ENCODE data around the gene ZBTB1.

The ZBTB1 gene

DNA sequence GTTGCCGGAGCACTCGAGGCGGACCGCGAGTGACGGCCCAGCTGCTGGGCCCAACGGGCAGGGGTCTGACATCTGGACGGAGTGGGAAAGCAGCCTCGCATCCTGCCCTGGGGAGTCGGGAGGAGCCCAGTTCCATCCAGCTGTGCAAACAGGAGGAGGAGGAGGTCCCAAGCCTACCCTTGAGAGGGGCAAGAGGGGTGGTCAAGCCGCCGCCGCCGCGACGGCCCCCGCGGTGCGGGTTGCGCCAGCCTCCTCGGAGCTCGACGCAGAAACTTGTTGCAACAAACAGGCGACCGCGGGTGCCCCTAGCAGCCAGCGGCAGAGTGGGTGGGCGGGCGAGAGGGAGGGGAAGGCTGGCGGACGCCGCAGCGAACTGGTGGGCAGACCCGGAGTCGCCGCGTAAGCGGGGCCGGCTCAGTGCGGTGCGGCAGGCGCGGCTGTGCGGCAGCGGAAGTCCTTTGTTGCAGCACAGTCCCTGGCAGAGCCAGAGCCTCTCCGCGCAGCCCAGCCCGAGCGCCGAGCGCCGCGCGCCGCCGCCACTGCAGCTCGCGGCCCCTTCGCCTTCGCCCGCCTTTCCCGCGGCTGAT is at the start of gene ZBTB1:
Gene ZBTB1, plus strand, starts transcription at position 461 of the 587 bp plus-strand sequence. CDS start 16,735 bp downstream, outside the sequence.
- DNase-seq = peak; percentile 95

GRCh38 chr14:64459405-64460136 is 45.0 kb upstream of the ZBTB1 start:
- no peak for DNase-seq

GRCh38 chr14:64461221-64461620 is 43.3 kb upstream of the ZBTB1 start:
- no peak for DNase-seq

DNA sequence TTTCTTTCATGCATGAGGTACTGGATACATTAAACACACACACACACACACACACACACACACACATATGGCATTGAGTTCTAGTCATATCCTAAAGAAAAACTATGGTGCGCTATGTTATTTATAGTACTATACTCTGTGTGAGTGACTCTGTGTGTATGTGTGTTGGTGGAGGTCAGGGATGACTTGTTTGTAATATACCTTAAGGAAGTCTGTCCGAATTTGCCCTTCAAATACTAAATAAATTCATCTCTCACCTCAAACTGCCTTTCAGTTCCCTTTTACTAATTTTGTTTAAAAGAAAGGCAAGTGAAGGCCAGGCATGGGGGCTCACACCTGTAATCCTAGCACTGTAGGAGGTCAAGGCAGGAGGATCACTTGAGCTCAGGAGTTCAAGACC is 41.4 kb upstream of the ZBTB1 start:
- DNase-seq = no peak

- no peak for DNase-seq
These were observed 40.7 kb upstream of the ZBTB1 start for GRCh38 chr14:64463873-64464272.

- no peak for DNase-seq
These were observed 39.9 kb upstream of the ZBTB1 start for GRCh38 chr14:64464651-64465050.

GRCh38 chr14:64465191-64465822 is 39.3 kb upstream of the ZBTB1 start, which contains the start of gene AKAP5:
Gene AKAP5, plus strand, starts transcription at chr14:64465499. Its CDS starts 2,896 bp downstream, at chr14:64468395.
- DNase-seq = peak; percentile 80

DNA sequence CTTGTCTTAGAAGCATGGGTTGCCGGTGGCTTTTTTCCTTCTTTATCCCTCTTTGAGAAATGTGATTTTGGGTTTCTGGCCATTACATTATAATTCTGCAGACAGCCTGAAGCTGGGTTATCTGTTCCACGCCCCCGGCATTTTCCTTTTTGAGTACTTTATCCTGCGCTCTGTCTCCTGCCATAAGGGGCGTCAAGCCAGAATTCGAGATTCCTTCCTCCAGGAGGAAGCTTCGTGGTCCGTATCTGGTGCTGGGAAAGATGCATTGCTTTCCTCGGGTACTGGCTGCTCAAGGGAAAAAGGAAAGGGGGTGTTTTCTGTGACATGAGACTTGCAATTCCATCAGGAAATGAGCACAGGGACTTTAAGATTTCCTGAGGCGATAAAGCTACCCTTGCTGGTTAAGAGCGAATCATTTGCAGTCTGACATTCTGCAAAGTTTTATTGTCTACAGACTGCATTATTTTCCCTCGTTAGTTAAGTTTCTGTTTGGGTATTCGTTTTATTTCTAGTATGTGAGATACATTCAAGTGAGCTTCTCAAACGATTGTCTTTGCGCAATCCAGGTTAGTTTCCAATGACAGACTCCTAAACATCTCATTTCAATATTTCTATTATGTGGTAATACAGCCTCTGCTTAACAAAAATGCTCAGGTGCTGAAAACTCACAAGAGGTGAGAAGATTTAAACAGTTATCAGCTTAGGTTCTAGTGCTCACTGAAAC is 38.6 kb upstream of the ZBTB1 start:
- DNase-seq = no peak

DNA sequence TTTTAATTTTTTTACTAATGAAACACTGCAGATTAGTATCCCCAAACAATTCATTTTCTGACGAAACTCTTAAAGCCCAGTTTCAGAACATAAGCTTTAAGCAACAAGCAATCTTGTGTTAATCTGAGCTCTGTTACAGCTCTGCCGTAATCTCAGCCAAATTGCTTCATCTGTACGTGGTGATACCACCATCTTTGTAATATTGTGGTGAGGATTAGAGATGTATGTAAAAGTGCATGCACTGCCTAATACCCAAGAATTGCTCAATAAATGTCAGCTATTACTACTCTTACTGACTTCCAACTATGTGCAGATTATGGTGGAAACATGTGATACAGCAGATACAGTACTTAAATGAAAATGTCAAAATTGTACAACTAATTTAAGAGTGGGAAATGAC is 37.5 kb upstream of the ZBTB1 start:
- DNase-seq = no peak

- DNase-seq = no peak
These were observed 37.0 kb upstream of the ZBTB1 start for GRCh38 chr14:64467566-64467965.

DNA sequence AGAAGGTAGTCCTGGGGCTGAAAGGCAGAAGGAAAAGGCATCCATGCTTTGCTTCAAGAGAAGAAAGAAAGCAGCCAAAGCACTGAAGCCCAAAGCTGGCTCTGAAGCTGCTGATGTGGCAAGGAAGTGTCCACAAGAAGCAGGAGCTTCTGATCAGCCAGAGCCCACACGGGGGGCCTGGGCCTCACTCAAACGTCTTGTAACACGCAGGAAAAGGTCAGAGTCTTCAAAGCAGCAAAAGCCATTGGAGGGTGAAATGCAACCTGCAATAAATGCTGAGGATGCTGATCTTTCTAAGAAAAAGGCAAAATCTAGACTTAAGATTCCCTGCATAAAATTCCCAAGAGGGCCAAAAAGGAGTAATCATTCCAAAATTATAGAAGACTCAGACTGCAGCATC is 36.1 kb upstream of the ZBTB1 start:
- DNase-seq = no peak

DNA sequence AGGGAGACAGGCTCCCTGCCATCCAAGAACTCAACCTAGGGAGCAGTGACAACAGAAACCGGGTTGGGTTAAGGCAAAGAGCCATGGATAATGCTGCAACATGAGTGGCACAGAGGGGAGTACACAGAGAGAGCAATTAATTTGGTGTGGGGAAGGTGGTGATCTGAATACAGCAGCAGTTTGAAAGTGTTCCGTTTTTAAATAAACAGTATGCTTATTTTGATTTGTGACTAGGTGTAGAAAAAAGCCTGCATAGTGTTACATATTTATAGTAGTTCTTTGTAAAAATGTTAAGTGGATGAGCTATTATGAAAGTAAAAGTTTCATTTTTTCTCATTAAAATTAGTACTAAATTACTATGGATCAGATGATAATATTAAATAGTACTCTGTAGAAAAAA is 30.5 kb upstream of the ZBTB1 start:
- DNase-seq = no peak

DNA sequence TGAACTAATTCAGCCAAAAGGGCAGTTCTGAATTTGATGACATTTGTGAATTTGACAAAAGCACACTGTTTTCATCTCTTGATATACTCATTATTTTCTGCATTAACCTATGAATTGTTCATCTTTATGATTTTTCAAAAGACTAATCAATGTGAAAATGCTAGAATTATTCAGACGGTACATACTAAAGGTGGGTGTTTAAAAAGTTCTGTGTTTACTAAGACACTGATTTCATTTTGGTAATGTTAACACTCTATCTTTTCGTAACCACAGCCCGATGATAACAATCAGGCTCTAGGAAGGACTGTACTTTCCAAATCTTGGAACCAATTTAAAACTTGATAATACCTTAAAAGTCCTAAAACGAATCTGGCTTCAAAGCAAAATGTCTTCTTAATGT is 29.9 kb upstream of the ZBTB1 start:
- no peak for DNase-seq

- no peak for DNase-seq
These were observed 28.8 kb upstream of the ZBTB1 start for GRCh38 chr14:64475585-64476273.

DNA sequence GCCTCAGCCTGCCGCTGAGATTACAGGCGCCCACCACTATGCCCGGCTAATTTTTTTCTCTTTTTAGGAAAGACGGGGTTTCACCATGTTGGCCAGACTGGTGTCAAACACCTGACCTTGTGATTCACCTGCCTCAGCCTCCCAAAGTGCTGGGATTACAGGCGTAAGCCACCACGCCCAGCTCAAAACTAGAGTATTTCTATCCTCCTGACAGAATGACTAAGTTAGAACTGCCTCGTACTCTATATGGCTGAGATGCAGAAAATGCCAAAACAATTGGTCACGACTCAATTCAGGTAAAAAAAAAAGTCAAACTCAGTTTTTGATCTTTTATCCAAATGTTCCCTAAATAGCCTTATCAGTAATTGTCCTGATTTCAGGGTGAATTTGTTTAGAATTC is 28.1 kb upstream of the ZBTB1 start:
- DNase-seq = no peak

GRCh38 chr14:64478634-64479250 is 25.8 kb upstream of the ZBTB1 start:
- no peak for DNase-seq

- no peak for DNase-seq
These were observed 15.9 kb upstream of the ZBTB1 start for GRCh38 chr14:64488590-64489099.

DNA sequence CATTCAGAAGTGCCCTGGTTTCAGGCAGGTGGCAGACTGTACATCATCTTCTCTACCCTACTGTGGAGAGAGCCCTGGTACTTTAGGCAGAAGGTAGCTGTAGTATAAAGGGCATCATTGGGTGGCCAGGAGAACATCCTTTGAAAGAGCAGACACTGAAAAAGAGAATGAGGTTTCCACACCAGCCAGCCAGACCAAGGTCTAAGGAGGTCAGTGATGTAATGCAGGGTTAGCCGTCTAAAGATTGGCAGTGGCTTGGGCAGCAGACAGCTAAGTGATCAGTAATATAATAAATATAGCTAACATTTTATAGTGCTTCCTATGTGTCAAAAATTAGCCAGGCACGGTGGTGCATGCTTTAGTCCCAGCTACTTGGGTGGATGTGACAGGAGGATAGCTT is 12.9 kb upstream of the ZBTB1 start:
- DNase-seq = no peak

GRCh38 chr14:64493455-64493854 is 11.1 kb upstream of the ZBTB1 start:
- no peak for DNase-seq

DNA sequence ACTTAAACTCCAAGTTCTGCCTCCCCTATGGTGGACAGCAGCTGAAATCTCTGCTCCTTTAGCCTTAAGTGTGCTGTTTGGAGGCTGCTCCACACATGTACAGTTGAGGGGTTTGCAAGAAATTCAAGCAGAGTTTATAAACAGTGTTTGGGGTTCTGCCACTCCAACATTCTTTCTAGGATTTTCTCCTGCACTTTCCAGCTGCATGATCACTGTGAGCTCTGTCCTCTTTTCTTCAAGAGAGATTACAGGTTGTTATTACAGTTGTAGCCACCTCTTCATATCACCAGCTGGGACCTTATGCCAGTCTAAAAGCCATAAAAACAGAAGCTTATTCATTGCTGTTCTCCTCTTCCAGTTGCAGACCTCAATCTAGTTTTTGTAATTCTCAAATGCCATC is 9.3 kb upstream of the ZBTB1 start:
- DNase-seq = no peak

- no peak for DNase-seq
These were observed 7.8 kb upstream of the ZBTB1 start for GRCh38 chr14:64496764-64497163.

DNA sequence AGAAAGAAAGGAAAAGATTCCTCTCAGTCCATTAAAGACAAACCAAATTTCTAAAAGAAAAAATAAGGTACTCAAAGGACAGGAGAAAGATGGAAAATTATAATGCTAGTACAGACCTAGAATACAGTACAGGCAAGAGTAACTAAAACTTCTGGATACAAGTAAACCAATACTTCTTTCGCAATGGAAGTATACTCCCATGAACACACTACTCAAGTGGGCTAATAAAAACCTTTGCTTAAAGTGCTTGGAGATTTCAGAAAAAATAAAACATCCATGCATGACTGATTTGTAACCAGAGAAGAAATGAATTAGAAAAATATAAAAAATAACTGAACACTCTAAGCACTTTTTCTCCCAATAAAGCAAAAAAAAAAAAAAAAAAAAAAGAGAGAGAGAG is 4.5 kb upstream of the ZBTB1 start:
- no peak for DNase-seq

Data from activated CD8-positive, alpha-beta memory T cell treated with anti-CD3 and anti-CD28 coated beads for 24 hours (primary cell).